Measurements from ENCODE around the gene KRT3.

KRT3 gene

GRCh38 chr12:52813203-52813819, 17.4 kb upstream of the KRT3 start:
- DNase-seq, result no peak

DNA sequence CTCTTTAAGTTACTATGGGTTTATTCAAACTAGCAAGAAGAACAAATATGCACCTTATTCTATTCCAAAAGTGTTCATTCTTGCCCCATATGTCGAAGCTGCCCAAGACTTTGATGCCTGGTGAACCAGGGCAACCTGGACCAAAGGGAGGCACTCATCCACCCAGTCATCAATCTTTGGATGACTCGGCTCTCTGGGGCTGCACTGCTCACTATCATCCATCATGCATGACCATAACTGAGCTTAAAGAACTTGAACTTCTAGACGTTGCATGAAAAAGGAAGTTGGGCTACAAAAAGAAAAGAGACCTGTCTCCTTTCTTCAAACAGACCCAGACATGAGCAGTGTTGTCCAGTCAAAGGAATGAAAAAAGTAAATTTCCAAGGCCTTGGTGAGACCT, 16.8 kb upstream of the KRT3 start:
- DNase-seq, result no peak

DNA sequence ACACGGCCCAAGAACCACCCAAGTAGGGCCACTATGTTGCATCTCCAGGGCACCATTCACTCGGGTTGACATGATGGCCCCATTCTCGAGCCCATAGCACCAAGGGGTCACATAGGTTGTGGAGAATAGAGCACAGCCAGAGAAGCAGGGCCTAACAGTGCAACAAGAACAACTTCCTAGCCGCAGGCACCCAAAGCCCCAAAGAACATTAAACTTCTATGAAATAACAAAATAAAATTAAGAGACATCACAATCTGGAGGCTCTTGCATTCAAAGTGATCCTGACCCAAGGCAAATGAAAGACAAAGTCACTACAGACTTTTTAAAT, 16.1 kb upstream of the KRT3 start:
- DNase-seq, result no peak

- no peak for DNase-seq
These were observed 15.5 kb upstream of the KRT3 start for GRCh38 chr12:52811191-52812072.

GRCh38 chr12:52810554-52810953, 14.6 kb upstream of the KRT3 start:
- DNase-seq, result no peak

DNA sequence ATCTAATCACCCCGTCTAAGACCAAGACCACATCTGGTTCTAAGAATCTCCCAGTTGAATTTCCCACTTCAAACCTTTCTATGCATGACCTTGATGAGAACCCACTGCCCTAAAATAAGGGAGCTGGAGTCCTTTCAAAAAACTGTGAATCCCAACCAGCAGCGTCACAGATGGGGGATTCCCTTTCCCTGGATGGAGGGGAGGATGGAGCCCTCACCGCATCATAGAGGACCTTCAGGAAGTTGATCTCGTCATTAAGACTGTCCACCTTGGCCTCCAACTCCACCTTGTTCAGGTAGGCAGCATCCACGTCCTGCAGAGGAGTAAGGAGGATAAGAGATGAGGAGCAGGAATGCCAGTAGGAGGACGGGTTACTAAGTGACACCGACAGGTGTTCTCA, 13.2 kb upstream of the KRT3 start:
- DNase-seq, result no peak

DNA sequence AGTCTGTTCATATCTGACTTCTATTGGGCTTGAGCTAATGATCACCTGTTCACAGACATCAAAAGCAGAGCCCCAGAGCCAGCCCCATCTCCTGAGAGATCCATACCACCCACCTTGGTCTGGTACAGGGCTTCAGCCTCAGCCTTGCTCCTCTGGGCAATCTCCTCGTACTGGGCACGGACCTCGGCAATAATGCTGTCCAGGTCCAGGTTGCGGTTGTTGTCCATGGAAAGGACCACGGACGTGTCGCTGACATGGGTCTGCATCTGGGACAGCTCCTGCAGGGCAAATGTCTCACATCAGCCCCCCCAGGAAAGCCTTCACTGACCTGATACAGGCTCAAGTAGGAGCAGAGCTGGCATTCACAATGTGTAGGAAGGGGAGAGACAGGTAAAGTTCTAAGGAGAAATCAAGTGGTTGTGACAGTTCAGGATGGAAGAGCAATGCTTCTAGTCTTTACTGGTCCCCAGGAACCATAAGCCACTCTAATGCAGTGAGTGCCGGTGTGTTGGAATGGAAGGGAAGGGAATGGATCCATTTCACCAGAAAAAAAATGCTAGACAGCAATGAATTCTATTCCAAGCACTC, 12.8 kb upstream of the KRT3 start:
- DNase-seq, result no peak

DNA sequence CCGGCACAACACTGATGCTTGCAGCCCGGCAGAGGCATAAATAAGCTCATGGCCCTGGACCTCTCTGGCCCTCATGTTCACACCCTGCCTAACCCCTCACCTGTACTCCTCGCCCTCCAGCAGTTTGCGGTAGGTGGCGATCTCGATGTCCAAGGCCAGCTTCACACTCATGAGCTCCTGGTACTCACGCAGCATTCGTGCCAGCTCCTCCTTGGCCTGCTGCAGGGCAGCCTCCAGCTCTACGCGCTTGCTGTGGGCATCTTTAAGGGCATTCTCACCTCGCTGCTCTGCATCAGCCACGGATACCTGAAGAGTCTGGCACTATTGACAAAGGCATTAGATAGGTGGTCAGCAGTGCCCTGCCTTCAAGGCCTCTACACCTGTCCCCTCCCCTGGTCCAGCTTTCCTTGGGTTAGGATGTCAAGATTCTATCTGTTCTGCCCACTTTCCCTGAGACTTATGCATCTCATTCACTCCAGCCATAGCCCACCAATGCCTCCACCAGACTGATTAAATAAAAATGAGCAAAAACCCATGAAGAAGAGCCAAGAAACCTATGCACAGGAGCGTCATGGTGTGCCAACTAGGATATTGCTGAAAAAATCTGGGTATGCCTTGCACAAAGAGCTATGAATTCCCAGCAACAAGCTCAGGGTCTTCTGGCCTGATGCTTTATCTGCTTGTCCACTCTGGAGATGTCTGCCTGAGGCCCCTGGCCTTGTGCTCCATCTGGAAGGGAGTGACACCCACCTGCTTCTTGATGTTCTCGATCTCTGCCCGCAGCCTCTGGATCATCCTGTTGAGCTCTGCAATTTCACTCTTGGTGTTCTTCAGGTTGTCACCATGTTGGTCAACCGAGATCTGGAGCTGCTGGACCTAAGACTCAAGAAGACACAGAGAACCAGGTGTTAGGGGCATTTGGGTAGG, 11.9 kb upstream of the KRT3 start:
- no peak for DNase-seq

GRCh38 chr12:52806821-52807543, 11.1 kb upstream of the KRT3 start:
- DNase-seq, result no peak

- no peak for DNase-seq
These were observed 10.4 kb upstream of the KRT3 start for GRCh38 chr12:52806169-52806811.

GRCh38 chr12:52805739-52806138, 9.8 kb upstream of the KRT3 start:
- no peak for DNase-seq

DNA sequence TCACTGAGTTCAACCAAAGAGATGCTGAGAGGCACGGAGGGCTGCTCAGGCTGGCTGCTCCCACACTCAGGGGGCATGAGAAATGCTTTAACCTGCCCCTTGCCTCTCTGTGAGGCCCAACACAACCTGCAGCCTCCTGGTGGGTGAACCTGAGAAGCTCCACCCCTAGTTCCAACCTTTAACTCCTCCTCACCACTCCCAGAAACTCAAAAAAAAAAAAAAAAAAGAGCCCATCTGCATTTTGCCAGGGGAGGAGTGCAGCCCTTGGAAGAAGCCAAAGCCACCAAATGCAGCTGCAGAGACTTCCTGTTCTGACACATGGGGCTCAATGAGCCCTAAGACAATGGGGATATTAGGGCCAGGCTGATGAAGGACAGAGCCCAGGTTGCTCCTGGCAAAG, 9.1 kb upstream of the KRT3 start:
- DNase-seq, result no peak

DNA sequence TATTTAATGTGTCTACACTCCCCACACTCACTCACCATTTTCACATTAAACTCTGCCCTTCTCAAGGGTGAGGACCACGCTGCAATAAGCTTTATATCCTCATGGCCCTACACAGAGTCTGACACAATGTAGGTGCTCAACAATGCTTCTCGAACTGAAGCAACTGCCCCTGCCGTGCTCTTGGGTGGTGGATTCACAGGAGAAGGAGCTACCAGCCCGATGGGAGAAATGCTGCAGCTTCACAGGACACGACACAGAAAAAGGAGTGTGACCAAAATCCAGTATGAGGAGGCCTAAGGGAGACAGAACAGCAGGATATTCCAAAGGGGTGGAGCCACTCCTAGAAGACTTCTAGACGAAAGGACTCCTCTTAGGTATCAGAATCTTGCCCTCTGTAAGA, 6.5 kb upstream of the KRT3 start:
- DNase-seq, result no peak

GRCh38 chr12:52801773-52802172, 5.9 kb upstream of the KRT3 start:
- peak; percentile 50 for DNase-seq

DNA sequence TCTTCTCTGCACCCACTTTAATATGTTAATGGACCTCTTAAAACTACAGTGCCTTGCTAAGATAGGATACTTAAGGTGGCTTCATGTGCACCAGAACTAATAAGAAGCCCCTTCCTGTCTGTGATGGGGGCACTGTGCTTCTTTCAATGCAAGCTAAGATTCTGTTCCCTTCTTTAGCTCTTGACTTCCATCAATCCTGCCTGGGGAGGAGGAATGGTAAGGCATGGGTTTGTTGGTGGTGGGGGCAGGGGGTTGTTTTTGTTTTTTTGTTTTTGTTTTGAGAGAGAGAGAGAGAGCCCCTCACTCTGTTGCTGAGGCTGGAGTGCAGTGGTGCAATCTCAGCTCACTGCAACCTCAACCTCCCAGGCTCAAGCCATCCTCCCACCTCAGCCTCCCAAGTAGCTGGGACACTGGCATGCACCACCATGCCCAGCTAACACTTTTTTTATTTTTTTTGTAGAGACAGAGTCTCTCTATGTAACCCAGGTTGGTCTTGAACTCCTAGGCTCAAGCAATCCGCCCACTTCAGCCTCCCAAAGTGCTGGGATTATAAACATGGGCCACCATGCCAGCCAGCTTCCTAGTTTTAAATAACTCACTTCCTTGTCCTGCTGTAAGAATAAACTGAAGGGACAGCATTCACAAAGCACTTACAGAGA, 4.5 kb upstream of the KRT3 start:
- no peak for DNase-seq

DNA sequence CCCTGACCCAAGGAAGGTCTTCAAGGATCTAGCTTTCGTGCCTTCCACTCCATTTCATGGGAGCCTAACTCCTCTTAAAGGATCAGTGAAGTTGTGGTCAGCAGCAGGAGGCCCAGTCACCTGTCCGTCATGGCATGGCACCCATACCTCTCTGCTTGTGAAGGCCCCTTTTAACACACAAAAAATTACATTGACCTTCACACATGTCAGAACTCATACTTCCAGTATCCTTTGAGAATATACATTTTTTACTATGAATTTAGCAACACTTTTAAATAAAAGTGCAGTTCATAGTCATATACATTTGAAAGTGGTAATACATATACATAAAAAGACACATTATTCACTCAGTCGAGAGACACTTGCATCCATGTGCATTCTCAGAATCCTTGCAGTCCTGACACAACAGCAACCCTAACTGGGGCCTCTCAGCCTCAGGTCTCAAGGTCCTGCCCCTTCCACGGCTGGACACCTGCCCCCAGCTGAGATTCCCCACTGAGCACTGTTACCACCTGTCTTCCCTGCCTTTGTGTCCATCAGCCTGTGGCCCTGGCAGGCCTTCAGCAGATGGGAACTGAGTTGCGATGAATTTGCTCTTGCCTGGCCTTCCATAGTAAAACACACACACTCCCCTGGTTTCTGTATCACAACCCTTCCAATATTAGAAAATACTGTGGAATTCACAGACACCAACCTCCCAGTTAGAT, 3.7 kb upstream of the KRT3 start:
- no peak for DNase-seq

DNA sequence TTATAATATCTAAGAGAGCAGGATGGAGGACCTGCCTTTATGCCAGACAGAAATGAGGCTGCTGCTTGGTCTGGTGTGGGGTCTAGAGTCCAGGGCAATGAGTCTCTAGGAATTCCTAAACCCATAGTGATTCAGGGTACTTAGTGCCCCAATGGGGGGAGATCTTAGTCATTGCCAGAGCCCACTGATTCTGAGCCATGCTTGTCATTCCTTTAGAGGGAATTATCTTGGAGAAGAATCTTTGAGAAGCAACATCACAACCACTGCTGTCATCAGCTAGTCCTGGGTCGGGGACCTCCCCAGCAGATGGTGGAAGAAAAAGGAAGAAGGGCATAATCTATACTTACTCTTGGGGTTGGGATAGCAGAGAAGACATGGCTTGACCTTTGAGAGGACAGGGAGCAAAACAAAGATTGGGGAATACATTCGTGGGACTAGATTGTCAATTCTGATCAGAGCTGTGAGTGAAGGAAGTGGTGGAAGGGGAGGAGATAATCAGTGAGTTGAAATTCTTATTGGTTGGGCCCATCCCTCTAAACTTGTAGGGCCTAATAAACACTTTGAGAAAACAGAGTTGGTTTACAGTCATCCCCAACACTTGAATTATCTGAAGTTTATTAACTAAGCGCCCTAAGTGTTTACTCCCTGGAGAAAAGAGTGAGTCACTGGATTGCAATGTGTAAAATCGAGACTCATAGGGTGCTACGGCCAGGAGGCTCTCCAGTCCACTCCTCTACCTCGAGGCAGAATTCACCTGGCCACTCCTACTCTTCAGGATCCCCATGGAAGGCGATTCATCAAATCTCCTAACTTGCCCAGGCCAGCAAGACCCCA, 3.0 kb upstream of the KRT3 start:
- DNase-seq, result no peak

DNA sequence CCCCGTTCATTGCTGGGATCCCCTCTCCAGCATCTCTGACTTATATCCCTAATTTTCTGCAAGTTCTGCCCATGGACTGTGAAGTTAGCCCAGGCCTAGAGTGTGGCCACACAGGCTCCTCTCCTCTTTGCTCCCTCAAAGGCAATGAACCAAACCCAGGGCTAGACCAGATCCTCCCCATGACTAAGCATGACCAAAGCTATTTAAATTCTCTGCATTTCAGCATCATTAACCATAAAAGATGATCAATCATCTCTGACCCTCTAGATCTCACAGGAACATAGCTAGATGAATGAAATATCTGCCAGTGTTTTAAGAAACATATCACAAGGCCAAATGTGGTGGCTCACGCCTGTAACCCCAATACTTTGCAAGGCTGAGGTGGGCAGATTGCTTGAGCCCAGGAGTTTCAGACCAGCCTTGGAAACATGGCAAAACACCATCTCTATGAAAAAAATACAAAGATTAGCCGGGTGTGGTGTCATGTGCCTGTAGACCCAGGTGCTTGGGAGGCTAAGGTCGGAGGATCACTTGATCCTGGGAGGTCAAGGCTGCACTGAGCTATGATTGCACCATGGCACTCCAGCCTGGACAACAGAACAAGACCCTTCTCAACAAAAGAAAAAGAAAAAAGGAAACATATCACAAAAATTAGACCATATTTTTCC, 2.2 kb upstream of the KRT3 start:
- no peak for DNase-seq

DNA sequence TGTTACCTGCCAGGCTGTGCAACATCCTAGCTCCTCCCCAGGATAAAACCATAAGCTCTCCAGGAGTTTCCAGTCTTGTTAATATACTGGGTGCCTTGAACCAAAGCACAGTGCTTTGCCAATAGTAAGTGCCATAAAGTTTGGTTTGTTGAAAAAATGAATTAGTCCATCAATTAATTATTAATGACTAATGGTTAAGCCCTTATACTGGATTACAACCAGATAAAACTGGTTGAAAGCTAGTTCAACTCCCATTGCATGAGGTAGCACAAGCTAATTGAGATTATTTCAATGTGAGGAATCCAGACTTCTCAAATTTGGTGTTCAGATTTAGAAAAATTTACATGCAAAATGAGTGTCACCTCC, 1.6 kb upstream of the KRT3 start:
- DNase-seq, result no peak

Data from NCI-H2029 treated with DMSO at 0.1 percent for 48 hours (cell line).